Lung (tissue), 12 donors: ENCODE measurements around the gene SETD2. TPM values are rescaled to one million over a fixed set of nuclear protein-coding genes. Genes with fewer than 3 reads are reported as not detected.

Experiments used
- ATAC-seq: fragments of 200-7000 bp; cut with Tn5 transposase; one replicate; pipeline ENCODE4 v1.9.1; 2020; ENCODE audit warnings: moderate number of reproducible peaks; ENCODE audit not compliant: insufficient read depth, low FRiP score
- DNase-seq, 3 donors: peaks; one replicate each; pipeline ENCODE4 v3.0.0-alpha.2; 2013 to 2017
- H3K27ac ChIP-seq, 2 donors: one replicate each; pipeline ENCODE4 v1.5.1; 2013; ENCODE audit warnings: mild to moderate bottlenecking in 2 of 2, moderate library complexity in 2 of 2, control low read depth in 1 of 2, inconsistent platforms in 1 of 2, low read depth in 1 of 2, low read length in 1 of 2
- H3K27me3 ChIP-seq, 3 donors: one replicate each; pipeline ENCODE4 v1.5.1; 2013; ENCODE audit warnings: low read length in 2 of 3; ENCODE audit not compliant: control insufficient read depth in 3 of 3, insufficient read depth in 3 of 3
- H3K36me3 ChIP-seq, 4 donors: one replicate each; pipeline ENCODE4 v1.5.1; 2013; ENCODE audit warnings: low read length in 4 of 4, mild to moderate bottlenecking in 1 of 4, moderate library complexity in 1 of 4; ENCODE audit not compliant: control insufficient read depth in 4 of 4, insufficient read depth in 4 of 4
- H3K4me1 ChIP-seq, 5 donors: one replicate each; pipeline ENCODE4 v1.5.1; 2013; ENCODE audit warnings: low read length in 5 of 5, mild to moderate bottlenecking in 2 of 5, moderate library complexity in 1 of 5; ENCODE audit not compliant: control insufficient read depth in 5 of 5, insufficient read depth in 5 of 5
- H3K4me3 ChIP-seq: one replicate; pipeline ENCODE4 v1.5.1; 2013; ENCODE audit warnings: mild to moderate bottlenecking, control low read depth, moderate library complexity
- H3K9ac ChIP-seq, 2 donors: one replicate each; pipeline ENCODE4 v1.5.1; 2013; ENCODE audit warnings: low read length in 2 of 2, control low read depth in 1 of 2; ENCODE audit not compliant: insufficient read depth in 1 of 2
- H3K9me3 ChIP-seq, 4 donors: one replicate each; pipeline ENCODE4 v1.5.1; 2013; ENCODE audit warnings: low read length in 3 of 4, mild to moderate bottlenecking in 1 of 4, moderate library complexity in 1 of 4; ENCODE audit not compliant: control insufficient read depth in 4 of 4, insufficient read depth in 3 of 4
- WGBS, 2 donors: extraction: QIAGEN DNeasy Blood & Tissue Kit; methylation state at CpG; one replicate each; pipeline ENCODE4 v1.1.7; 2013; 5-methylcytosine and 5-hydroxymethylcytosine counted together
- polyA plus RNA-seq, 2 donors: library from polyadenylated mRNA; stranded (reverse); fragments of 200-250 nt; gene quantifications; one replicate each; pipeline ENCODE4 v1.2.1, GENCODE V29; 2013
- total RNA-seq, 2 donors: library from RNA; depleted of rRNA in 1 of 2; stranded (reverse); fragments of >200 nt in 1 of 2; gene quantifications; one replicate each; pipeline ENCODE4 v1.2.1, GENCODE V29; 2014 to 2021
- TF ChIP-seq, protein P1 (sequence below): IDR thresholded peaks from 2 replicates; pipeline ENCODE4 v1.5.1; 2012; ENCODE audit warnings: mild to moderate bottlenecking; ENCODE audit errors: control extremely low read depth, extremely low read depth
- donor health status: control.
- donor health status: control.
- donor health status: Bipolar disorder and iron deficiency.
- donor health status: healthy.
- donor health status: DM: yes; HTN: yes; CAD: no.

The SETD2 gene
- total and polyA plus RNA-seq, 4 donors, result 10.4 to 107 (median 25.0) TPM

DNA sequence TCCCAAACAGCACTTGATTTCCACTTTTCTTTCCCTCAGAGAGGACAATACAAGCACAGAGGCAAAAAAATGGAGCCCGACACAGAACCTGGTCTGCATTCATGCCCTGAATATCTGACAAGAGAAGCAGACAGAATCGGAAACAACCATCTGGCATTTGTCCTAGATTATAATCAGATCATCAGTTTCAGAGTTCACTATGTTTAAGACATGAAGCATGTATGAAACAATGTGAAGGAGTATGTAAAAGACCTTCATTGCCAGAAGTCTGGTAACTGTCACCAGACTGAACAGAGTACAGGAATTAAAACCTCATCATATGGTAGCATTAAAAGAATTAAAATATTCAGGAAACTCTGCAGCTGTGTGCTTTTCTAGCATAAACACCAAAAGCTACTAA, 65.0 kb downstream of the SETD2 start:
- peaks cover 0 to 2% (median 0%) of the 10 kb centered on the region in 5 donors for H3K4me1 ChIP-seq
- no peak overlapping the region for H3K4me3 ChIP-seq
- TF ChIP-seq, protein P1, sequence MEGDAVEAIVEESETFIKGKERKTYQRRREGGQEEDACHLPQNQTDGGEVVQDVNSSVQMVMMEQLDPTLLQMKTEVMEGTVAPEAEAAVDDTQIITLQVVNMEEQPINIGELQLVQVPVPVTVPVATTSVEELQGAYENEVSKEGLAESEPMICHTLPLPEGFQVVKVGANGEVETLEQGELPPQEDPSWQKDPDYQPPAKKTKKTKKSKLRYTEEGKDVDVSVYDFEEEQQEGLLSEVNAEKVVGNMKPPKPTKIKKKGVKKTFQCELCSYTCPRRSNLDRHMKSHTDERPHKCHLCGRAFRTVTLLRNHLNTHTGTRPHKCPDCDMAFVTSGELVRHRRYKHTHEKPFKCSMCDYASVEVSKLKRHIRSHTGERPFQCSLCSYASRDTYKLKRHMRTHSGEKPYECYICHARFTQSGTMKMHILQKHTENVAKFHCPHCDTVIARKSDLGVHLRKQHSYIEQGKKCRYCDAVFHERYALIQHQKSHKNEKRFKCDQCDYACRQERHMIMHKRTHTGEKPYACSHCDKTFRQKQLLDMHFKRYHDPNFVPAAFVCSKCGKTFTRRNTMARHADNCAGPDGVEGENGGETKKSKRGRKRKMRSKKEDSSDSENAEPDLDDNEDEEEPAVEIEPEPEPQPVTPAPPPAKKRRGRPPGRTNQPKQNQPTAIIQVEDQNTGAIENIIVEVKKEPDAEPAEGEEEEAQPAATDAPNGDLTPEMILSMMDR, result no peak
- DNase-seq, result no peak
- no peaks in the 10 kb centered on the region for H3K27me3 ChIP-seq
- WGBS, 2 donors, result 66 to 72% methylated on average over 2 of the region's 2 CpGs
- H3K9me3 ChIP-seq, result no peaks in the 10 kb centered on the region
- no peak for ATAC-seq
- no peak overlapping the region for H3K27ac ChIP-seq
- H3K36me3 ChIP-seq, result peaks cover 14 to 23% (median 15%) of the 10 kb centered on the region in 4 donors
- H3K9ac ChIP-seq, result no peak overlapping the region

DNA sequence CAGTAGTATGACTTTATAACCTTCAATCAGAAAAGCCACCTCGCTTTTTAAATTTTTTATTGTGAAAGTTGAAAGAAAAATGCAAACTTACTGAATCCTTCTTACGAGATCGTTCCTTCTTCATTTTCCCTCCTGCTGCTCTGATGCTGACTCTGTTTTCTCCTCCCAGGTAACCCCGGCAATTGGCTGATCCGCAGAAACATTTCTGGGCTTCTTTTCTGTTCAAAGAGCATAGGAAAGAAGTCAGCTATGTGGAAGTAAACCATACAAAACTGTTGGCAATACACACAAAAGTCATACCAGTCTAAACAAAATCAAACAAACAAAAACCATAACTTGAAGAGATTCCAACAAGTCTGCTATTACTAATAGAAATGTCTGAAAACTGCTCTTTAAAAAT, 66.0 kb downstream of the SETD2 start:
- H3K27ac ChIP-seq, result no peak overlapping the region
- DNase-seq (no peak), ATAC-seq (no peak)
- H3K4me3 ChIP-seq, result no peak overlapping the region
- TF ChIP-seq, protein P1, result no peak
- H3K4me1 ChIP-seq, result peaks cover 0 to 2% (median 0%) of the 10 kb centered on the region in 5 donors
- H3K27me3 ChIP-seq, result no peaks in the 10 kb centered on the region
- 91% methylated on average over 5 of the region's 5 CpGs for WGBS, 2 donors
- H3K9ac ChIP-seq, result no peak overlapping the region
- peaks cover 11 to 23% (median 14%) of the 10 kb centered on the region in 4 donors for H3K36me3 ChIP-seq
- no peaks in the 10 kb centered on the region for H3K9me3 ChIP-seq

DNA sequence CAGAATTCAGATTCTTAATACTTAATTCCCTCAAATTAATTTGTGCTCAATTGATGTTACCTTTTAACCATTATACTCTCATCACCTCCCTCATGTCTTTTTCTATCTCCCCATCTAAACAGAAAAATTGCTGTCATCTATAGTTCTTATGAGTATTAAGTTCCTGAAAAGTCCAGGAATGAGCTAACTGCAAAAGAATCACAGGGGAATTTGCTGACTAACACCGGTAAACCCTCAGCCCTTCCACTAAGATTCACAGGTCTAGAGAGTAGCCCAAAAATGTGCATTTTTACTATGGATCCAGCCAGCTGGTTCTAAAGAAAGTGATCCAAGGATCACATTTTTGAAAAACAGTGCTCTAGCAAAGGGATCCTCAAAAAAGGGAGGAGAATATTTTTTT, 67.0 kb downstream of the SETD2 start:
- WGBS, 2 donors, result 74 to 95% methylated on average over 1 of the region's 1 CpG
- no peak for ATAC-seq
- Histone ChIP-seq H3K36me3 (peaks cover 9 to 23% (median 12%) of the 10 kb centered on the region in 4 donors), H3K4me1 (no peaks in the 10 kb centered on the region), H3K9ac (no peak overlapping the region), H3K9me3 (no peaks in the 10 kb centered on the region), H3K27ac (no peak overlapping the region), H3K27me3 (no peaks in the 10 kb centered on the region), H3K4me3 (no peak overlapping the region)
- DNase-seq, result no peak
- TF ChIP-seq, protein P1, result no peak

DNA sequence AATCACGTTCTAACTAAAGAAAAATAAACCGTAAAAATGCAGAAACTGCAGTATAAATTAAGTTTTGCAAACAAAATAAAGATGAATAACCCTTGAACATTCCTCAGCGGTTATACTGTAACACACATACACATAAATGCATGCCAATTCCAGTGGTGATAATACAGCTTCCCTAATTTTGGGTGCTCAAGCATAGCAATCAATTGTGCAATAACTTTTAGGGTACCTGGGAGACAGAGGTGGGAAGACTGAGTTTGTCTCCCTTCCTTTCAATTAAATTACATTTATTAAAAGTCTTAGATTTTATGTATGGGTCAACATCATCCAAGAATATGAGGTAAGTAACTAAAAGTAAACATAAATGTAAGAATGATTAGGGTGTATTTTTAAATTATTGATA, 71.8 kb downstream of the SETD2 start:
- Histone ChIP-seq H3K9ac (no peak overlapping the region), H3K9me3 (no peaks in the 10 kb centered on the region), H3K4me3 (no peak overlapping the region), H3K27ac (no peak overlapping the region), H3K27me3 (no peaks in the 10 kb centered on the region), H3K36me3 (peaks cover 2 to 18% (median 11%) of the 10 kb centered on the region in 4 donors), H3K4me1 (no peaks in the 10 kb centered on the region)
- 92 to 98% methylated on average over 3 of the region's 3 CpGs for WGBS, 2 donors
- no peak for ATAC-seq
- TF ChIP-seq, protein P1, result no peak
- no peak for DNase-seq
